Measurements from ENCODE around the gene SYNGAP1. TPM values are rescaled to one million over a fixed set of nuclear protein-coding genes. Genes with fewer than 3 reads are reported as not detected.

Gene SYNGAP1
- total and polyA plus RNA-seq, 5 donors from 2014 or later, result 0.48 to 81.4 (median 0.64) TPM

DNA sequence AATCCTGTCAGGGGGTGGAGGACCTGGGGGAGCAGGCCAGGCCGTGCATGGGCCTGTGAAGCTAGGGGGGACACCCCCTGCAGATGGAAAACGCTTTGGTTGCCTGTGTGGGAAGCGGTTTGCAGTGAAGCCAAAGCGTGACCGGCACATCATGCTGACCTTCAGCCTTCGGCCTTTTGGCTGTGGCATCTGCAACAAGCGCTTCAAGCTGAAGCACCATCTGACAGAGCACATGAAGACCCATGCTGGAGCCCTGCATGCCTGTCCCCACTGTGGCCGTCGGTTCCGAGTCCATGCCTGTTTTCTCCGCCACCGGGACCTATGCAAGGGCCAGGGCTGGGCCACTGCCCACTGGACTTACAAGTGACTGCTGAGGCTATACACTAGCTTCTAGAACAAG, 36.3 kb downstream of the SYNGAP1 start:
- ATAC-seq (ENCODE audit: low read depth in 2 of 2) (no peak), DNase-seq (no peak)
- Histone ChIP-seq H3K27me3 (ENCODE audit: control insufficient read depth, insufficient read depth, low read length) (no peaks in the 10 kb centered on the region), H3K36me3 (ENCODE audit: control insufficient read depth, insufficient read depth, low read length) (peaks cover 10% of the 10 kb centered on the region), H3K9me3 (ENCODE audit: control insufficient read depth in 2 of 2, low read length in 2 of 2) (no peaks in the 10 kb centered on the region), H3K4me3 (ENCODE audit: low read depth, low read length) (no peak overlapping the region), H3K27ac (ENCODE audit: insufficient read depth, low read length, poor library complexity, severe bottlenecking) (no peak overlapping the region), H3K4me1 (ENCODE audit: control insufficient read depth, insufficient read depth, low read length, poor library complexity, severe bottlenecking) (peaks cover 28% of the 10 kb centered on the region)
- Mint-ChIP-seq H3K9me3 (peaks cover 0 to 2% (median 0%) of the 10 kb centered on the region in 7 donors), H3K4me3 (peak overlapping the region; percentile 7 to 100 (median 78)), H3K27me3 (no peaks in the 10 kb centered on the region), H3K4me1 (peaks cover 11 to 49% (median 18%) of the 10 kb centered on the region in 4 donors), H3K36me3 (peaks cover 13% of the 10 kb centered on the region), H3K27ac (no peak overlapping the region)

DNA sequence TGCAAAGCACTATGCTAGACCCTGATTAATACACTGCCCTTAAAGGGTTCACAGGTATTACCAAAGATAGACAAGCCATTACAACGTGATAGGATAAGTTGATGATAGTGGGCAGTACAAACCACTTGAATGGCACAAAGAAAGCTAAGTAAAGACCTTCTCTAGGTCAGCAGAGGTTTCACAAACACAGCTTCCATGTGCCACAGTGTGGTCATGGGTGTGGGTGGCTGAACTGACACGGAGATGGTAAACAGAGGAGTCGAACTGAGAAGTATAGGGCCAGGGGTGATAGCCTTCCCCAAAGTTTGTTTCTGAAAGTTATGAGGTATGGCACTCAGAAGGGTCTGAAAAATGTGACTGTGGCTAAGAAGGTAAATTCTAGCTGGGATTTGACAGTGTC, 38.8 kb downstream of the SYNGAP1 start:
- no peak overlapping the region for H3K27ac Mint-ChIP-seq
- H3K36me3 Mint-ChIP-seq, result peaks cover 13% of the 10 kb centered on the region
- H3K4me1 ChIP-seq (ENCODE audit: control insufficient read depth, insufficient read depth, low read length, poor library complexity, severe bottlenecking), result peaks cover 14% of the 10 kb centered on the region
- H3K4me1 Mint-ChIP-seq, result peaks cover 8 to 37% (median 13%) of the 10 kb centered on the region in 4 donors
- DNase-seq (no peak), ATAC-seq (ENCODE audit: low read depth in 2 of 2) (no peak)
- H3K27me3 ChIP-seq (ENCODE audit: control insufficient read depth, insufficient read depth, low read length), result peaks cover 4% of the 10 kb centered on the region
- H3K9me3 Mint-ChIP-seq, result peaks cover 0 to 2% (median 0%) of the 10 kb centered on the region in 7 donors
- H3K27ac ChIP-seq (ENCODE audit: insufficient read depth, low read length, poor library complexity, severe bottlenecking), result no peak overlapping the region
- H3K4me3 Mint-ChIP-seq, result peak overlapping the region in 1 of 4 donors; percentile 58
- peaks cover 10% of the 10 kb centered on the region for H3K36me3 ChIP-seq (ENCODE audit: control insufficient read depth, insufficient read depth, low read length)
- peaks cover 4% of the 10 kb centered on the region for H3K27me3 Mint-ChIP-seq
- no peaks in the 10 kb centered on the region for H3K9me3 ChIP-seq (ENCODE audit: control insufficient read depth in 2 of 2, low read length in 2 of 2)
- H3K4me3 ChIP-seq (ENCODE audit: low read depth, low read length), result no peak overlapping the region

DNA sequence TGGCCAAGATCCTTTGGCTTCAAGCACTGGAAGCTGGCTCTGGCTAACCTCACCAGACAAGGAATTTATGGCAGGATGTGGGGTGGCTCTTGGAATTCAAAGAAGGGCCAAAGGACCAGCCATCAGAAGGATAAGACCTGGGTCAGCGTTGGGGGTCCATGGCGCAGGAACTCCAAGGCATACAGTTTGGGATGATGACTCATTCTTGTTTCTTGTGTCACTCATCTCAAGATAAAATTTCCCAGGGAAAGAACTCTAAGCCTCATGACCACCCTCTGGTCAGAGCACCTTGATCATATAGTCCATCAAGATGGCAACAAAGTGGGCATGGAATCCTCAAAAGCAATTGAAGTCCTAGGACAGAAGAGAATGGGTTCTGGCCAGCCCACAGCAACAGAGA, 39.4 kb downstream of the SYNGAP1 start:
- ATAC-seq (ENCODE audit: low read depth in 2 of 2) (no peak), DNase-seq (no peak)
- peaks cover 4% of the 10 kb centered on the region for H3K27me3 ChIP-seq (ENCODE audit: control insufficient read depth, insufficient read depth, low read length)
- Mint-ChIP-seq H3K9me3 (peaks cover 0 to 2% (median 0%) of the 10 kb centered on the region in 7 donors), H3K4me3 (peak overlapping the region in 1 of 4 donors; percentile 58), H3K36me3 (peaks cover 13% of the 10 kb centered on the region), H3K27me3 (peaks cover 4% of the 10 kb centered on the region), H3K4me1 (peaks cover 6 to 32% (median 11%) of the 10 kb centered on the region in 4 donors), H3K27ac (no peak overlapping the region)
- H3K4me1 ChIP-seq (ENCODE audit: control insufficient read depth, insufficient read depth, low read length, poor library complexity, severe bottlenecking), result peaks cover 12% of the 10 kb centered on the region
- peaks cover 10% of the 10 kb centered on the region for H3K36me3 ChIP-seq (ENCODE audit: control insufficient read depth, insufficient read depth, low read length)
- no peak overlapping the region for H3K27ac ChIP-seq (ENCODE audit: insufficient read depth, low read length, poor library complexity, severe bottlenecking)
- H3K9me3 ChIP-seq (ENCODE audit: control insufficient read depth in 2 of 2, low read length in 2 of 2), result no peaks in the 10 kb centered on the region
- no peak overlapping the region for H3K4me3 ChIP-seq (ENCODE audit: low read depth, low read length)

DNA sequence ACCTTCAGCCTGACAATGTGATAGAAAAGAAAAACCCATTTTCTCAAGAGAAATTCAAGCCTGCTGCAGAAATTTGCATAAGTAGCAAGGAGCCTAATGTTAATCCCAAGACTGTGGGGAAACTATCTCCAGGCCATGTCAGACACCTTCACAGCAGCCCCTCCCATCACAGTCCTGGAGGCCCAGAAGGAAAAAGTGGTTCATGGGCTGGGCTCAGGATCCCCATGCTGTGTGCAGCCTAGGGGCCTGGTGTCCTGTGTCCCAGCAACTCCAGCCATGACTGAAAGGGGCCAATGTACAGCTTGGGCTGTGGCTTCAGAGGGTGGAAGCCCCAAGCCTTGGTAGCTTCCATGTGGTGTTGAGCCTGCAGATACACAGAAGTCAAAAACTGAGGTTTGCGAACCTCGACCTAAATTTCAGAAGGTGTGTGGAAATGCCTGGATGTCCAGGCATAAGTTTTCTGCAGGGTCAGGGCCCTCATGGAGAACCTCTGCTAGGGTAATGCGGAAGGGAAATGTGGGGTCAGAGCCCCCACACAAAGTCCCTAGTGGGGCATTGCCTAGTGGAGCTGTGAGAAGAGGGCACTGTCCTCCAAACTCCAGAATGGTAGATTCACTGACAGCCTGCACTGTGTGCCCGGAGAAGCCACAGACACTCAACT, 46.3 kb downstream of the SYNGAP1 start:
- Mint-ChIP-seq H3K9me3 (no peaks in the 10 kb centered on the region), H3K4me3 (no peak overlapping the region)

DNA sequence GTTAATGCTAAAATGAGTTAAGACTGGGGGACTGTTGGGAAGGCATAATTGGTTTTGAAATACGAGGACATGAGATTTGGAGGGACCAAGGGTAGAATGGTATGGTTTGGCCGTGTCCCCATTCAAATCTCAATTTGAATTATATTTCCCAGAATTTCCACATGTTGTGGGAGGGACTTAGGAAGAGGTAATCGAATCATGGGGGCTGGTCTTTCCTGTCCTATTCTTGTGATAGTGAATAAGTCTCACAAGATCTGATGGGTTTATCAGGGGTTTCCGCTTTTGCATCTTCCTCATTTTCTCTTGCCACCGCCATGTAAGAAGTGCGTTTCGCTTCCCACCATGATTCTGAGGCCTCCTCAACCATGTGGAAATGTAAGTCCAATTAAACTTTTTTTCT, 47.2 kb downstream of the SYNGAP1 start:
- H3K27me3 Mint-ChIP-seq, result peaks cover 3% of the 10 kb centered on the region

More for the DNA sequence above, 46.3 kb downstream of the SYNGAP1 start:
- H3K27ac ChIP-seq (ENCODE audit: insufficient read depth, low read length, poor library complexity, severe bottlenecking), result no peak overlapping the region
- Mint-ChIP-seq H3K36me3 (no peaks in the 10 kb centered on the region), H3K27me3 (peaks cover 4% of the 10 kb centered on the region), H3K27ac (no peak overlapping the region), H3K4me1 (peaks cover 0 to 1% (median 0%) of the 10 kb centered on the region in 4 donors)
- no peak for ATAC-seq (ENCODE audit: low read depth in 2 of 2)
- no peaks in the 10 kb centered on the region for H3K4me1 ChIP-seq (ENCODE audit: control insufficient read depth, insufficient read depth, low read length, poor library complexity, severe bottlenecking)
- DNase-seq, result no peak
- peaks cover 4% of the 10 kb centered on the region for H3K27me3 ChIP-seq (ENCODE audit: control insufficient read depth, insufficient read depth, low read length)
- H3K9me3 ChIP-seq (ENCODE audit: control insufficient read depth in 2 of 2, low read length in 2 of 2), result no peaks in the 10 kb centered on the region
- H3K4me3 ChIP-seq (ENCODE audit: low read depth, low read length), result no peak overlapping the region
- no peaks in the 10 kb centered on the region for H3K36me3 ChIP-seq (ENCODE audit: control insufficient read depth, insufficient read depth, low read length)

DNA sequence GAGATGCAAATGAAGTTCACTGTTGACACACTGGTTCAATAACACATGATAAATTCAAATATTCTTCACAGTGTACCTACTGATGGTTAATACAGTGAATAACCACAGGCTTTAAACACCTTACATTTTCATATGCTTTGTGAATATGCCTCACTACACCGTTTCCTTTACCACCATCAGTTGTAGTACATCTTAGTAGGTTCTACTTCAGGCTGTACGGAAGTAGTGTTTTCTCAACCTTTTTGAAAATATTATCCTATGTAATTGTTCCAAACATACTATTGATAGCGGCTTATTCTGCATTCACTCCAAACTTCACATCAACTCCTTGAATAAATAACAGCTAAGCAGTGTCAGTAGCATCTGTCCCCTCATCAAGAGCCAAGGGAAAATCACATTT, 49.8 kb downstream of the SYNGAP1 start:
- Mint-ChIP-seq H3K9me3 (no peaks in the 10 kb centered on the region), H3K27ac (no peak overlapping the region), H3K4me1 (peaks cover 0 to 5% (median under 1%) of the 10 kb centered on the region in 4 donors), H3K4me3 (no peak overlapping the region), H3K27me3 (no peaks in the 10 kb centered on the region), H3K36me3 (no peaks in the 10 kb centered on the region)
- Histone ChIP-seq H3K4me1 (ENCODE audit: control insufficient read depth, insufficient read depth, low read length, poor library complexity, severe bottlenecking) (no peaks in the 10 kb centered on the region), H3K9me3 (ENCODE audit: control insufficient read depth in 2 of 2, low read length in 2 of 2) (no peaks in the 10 kb centered on the region), H3K36me3 (ENCODE audit: control insufficient read depth, insufficient read depth, low read length) (no peaks in the 10 kb centered on the region), H3K4me3 (ENCODE audit: low read depth, low read length) (no peak overlapping the region), H3K27ac (ENCODE audit: insufficient read depth, low read length, poor library complexity, severe bottlenecking) (no peak overlapping the region), H3K27me3 (ENCODE audit: control insufficient read depth, insufficient read depth, low read length) (no peaks in the 10 kb centered on the region)
- no peak for ATAC-seq (ENCODE audit: low read depth in 2 of 2)
- DNase-seq, result no peak

More for the DNA sequence above, 47.2 kb downstream of the SYNGAP1 start:
- no peaks in the 10 kb centered on the region for H3K4me1 ChIP-seq (ENCODE audit: control insufficient read depth, insufficient read depth, low read length, poor library complexity, severe bottlenecking)
- no peaks in the 10 kb centered on the region for H3K9me3 ChIP-seq (ENCODE audit: control insufficient read depth in 2 of 2, low read length in 2 of 2)
- Mint-ChIP-seq H3K36me3 (no peaks in the 10 kb centered on the region), H3K27ac (no peak overlapping the region), H3K9me3 (no peaks in the 10 kb centered on the region), H3K4me3 (no peak overlapping the region), H3K4me1 (peaks cover 0 to 1% (median 0%) of the 10 kb centered on the region in 4 donors)
- H3K4me3 ChIP-seq (ENCODE audit: low read depth, low read length), result no peak overlapping the region
- H3K27ac ChIP-seq (ENCODE audit: insufficient read depth, low read length, poor library complexity, severe bottlenecking), result no peak overlapping the region
- H3K27me3 ChIP-seq (ENCODE audit: control insufficient read depth, insufficient read depth, low read length), result peaks cover under 1% of the 10 kb centered on the region
- H3K36me3 ChIP-seq (ENCODE audit: control insufficient read depth, insufficient read depth, low read length), result no peaks in the 10 kb centered on the region
- no peak for ATAC-seq (ENCODE audit: low read depth in 2 of 2)
- DNase-seq, result no peak

DNA sequence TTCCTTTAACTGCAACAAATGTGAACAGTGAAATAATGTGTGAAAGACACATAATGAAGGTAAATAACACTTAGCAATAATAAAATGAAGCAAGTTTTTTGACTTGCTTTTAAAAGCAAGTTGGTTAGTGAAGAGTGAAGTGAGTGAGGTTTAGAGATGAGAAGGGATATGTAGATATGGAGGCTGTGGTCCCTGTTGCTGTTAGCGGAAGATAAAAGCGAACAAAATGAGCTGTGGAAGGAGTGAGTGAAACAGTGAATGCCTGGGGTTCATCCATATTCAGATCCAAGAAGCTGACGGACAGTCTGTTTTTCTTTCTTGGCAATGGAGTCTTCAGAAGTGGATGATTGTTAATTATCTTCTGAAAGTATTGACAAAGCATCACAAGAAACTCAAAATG, 58.0 kb downstream of the SYNGAP1 start:
- Mint-ChIP-seq H3K9me3 (peaks cover 0 to 1% (median 0%) of the 10 kb centered on the region in 7 donors), H3K4me3 (no peak overlapping the region), H3K27me3 (peaks cover 20% of the 10 kb centered on the region), H3K36me3 (no peaks in the 10 kb centered on the region), H3K27ac (no peak overlapping the region), H3K4me1 (peaks cover 0 to 5% (median 2%) of the 10 kb centered on the region in 4 donors)
- DNase-seq, result no peak
- no peak overlapping the region for H3K4me3 ChIP-seq (ENCODE audit: low read depth, low read length)
- H3K27me3 ChIP-seq (ENCODE audit: control insufficient read depth, insufficient read depth, low read length), result peaks cover 6% of the 10 kb centered on the region
- no peaks in the 10 kb centered on the region for H3K36me3 ChIP-seq (ENCODE audit: control insufficient read depth, insufficient read depth, low read length)
- no peaks in the 10 kb centered on the region for H3K9me3 ChIP-seq (ENCODE audit: control insufficient read depth in 2 of 2, low read length in 2 of 2)
- ATAC-seq (ENCODE audit: low read depth in 2 of 2), result no peak
- H3K4me1 ChIP-seq (ENCODE audit: control insufficient read depth, insufficient read depth, low read length, poor library complexity, severe bottlenecking), result no peaks in the 10 kb centered on the region
- no peak overlapping the region for H3K27ac ChIP-seq (ENCODE audit: insufficient read depth, low read length, poor library complexity, severe bottlenecking)

DNA sequence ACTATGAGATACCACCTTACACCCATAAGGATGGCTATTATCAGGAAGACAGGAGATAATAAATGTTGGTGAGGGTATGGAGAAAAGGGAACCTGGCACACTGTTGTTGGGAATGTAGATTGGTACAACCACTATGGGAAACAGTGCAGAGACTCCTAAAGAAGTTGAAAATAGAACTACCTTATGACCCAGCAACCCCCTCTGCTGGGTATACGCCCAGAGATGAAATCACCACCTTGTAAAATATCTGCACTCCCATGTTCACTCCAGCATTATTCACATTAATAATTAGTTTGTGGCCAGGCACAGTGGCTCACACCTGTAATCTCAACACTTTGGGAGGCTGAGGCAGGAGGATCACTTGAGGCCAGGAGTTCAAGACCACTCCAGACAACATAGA, 61.3 kb downstream of the SYNGAP1 start:
- peak in 2 of 3 donors; percentile 11 to 29 for DNase-seq
- ATAC-seq (ENCODE audit: low read depth in 2 of 2), result peak in 1 of 2 donors; percentile 37
- H3K27ac ChIP-seq (ENCODE audit: insufficient read depth, low read length, poor library complexity, severe bottlenecking), result no peak overlapping the region
- Mint-ChIP-seq H3K27ac (no peak overlapping the region), H3K4me3 (no peak overlapping the region), H3K27me3 (peaks cover 20% of the 10 kb centered on the region), H3K4me1 (peaks cover 0 to 4% (median 0%) of the 10 kb centered on the region in 4 donors), H3K36me3 (no peaks in the 10 kb centered on the region), H3K9me3 (peaks cover 0 to 2% (median 0%) of the 10 kb centered on the region in 7 donors)
- H3K36me3 ChIP-seq (ENCODE audit: control insufficient read depth, insufficient read depth, low read length), result no peaks in the 10 kb centered on the region
- peaks cover 6% of the 10 kb centered on the region for H3K27me3 ChIP-seq (ENCODE audit: control insufficient read depth, insufficient read depth, low read length)
- H3K4me3 ChIP-seq (ENCODE audit: low read depth, low read length), result no peak overlapping the region
- H3K4me1 ChIP-seq (ENCODE audit: control insufficient read depth, insufficient read depth, low read length, poor library complexity, severe bottlenecking), result no peaks in the 10 kb centered on the region
- no peaks in the 10 kb centered on the region for H3K9me3 ChIP-seq (ENCODE audit: control insufficient read depth in 2 of 2, low read length in 2 of 2)
